ENCODE results near the gene PCDHB5.
"Not testable (repeated sequence)": the region's sequence is repeated elsewhere in the genome, so short reads cannot be mapped to it uniquely, and the experiment has no call there.

PCDHB5 gene

DNA sequence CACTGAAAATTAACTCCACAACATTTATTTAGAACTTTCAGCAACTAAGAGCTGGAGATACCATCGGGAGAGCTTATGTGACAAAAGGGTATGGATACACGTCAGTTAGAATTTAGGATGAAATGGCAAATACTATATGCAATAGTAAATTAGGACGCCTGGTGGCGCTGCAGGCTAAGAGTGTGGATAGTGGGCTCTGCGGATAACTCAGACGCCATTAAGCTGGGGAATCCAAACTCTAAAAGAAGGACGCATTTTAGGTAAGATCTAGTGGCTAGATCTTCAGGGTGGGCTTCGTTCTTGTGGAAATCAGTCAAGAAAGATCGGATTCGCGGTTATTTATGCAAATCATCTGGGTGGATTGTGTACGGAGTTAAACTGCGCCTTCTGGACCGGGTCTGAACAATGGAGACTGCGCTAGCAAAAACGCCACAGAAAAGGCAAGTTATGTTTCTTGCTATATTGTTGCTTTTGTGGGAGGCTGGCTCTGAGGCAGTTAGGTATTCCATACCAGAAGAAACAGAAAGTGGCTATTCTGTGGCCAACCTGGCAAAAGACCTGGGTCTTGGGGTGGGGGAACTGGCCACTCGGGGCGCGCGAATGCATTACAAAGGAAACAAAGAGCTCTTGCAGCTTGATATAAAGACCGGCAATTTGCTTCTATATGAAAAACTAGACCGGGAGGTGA is at the start of gene PCDHB5:
PCDHB5 (plus strand) TSS at position 177 of the 688 bp plus-strand sequence; CDS start at position 406, 229 bp downstream.
- DNase-seq = peak; percentile 35

DNA sequence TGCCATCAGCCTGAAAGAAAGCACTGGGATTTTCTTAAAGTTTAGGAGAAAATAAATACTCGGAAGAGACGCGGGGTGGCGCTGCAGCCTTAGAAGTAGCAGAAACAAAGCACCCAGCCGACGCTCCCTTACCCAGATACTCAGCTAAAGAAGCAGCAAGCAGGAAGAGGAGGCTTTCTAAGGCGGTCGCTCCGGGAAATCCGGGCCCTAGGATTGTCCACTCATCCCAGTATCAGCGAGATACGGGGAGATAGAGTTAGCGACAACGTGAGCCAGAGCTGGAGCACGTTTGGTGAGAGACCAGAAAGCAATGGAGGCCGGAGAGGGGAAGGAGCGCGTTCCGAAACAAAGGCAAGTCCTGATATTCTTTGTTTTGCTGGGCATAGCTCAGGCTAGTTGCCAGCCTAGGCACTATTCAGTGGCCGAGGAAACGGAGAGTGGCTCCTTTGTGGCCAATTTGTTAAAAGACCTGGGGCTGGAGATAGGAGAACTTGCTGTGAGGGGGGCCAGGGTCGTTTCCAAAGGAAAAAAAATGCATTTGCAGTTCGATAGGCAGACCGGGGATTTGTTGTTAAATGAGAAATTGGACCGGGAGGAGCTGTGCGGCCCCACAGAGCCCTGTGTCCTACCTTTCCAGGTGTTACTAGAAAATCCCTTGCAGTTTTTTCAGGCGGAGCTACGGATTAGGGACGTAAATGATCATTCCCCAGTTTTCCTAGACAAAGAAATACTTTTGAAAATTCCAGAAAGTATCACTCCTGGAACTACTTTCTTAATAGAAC is 40.3 kb upstream of the PCDHB5 start, which contains the start of gene PCDHB2:
PCDHB2 (plus strand) TSS at position 135 of the 782 bp plus-strand sequence; CDS start at position 311, 176 bp downstream.
- DNase-seq = peak; percentile 26

DNA sequence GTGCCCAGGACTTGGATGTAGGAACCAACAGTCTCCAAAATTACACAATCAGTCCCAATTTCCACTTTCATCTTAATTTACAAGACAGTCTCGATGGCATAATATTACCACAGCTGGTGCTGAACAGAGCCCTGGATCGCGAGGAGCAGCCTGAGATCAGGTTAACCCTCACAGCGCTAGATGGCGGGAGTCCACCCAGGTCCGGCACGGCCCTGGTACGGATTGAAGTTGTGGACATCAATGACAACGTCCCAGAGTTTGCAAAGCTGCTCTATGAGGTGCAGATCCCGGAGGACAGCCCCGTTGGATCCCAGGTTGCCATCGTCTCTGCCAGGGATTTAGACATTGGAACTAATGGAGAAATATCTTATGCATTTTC is 39.8 kb upstream of the PCDHB5 start:
- DNase-seq = no peak

DNA sequence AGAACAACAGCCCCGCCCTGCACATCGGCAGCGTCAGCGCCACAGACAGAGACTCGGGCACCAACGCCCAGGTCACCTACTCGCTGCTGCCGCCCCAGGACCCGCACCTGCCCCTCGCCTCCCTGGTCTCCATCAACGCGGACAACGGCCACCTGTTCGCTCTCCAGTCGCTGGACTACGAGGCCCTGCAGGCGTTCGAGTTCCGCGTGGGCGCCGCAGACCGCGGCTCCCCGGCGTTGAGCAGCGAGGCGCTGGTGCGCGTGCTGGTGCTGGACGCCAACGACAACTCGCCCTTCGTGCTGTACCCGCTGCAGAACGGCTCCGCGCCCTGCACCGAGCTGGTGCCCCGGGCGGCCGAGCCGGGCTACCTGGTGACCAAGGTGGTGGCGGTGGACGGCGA is 38.8 kb upstream of the PCDHB5 start:
- not testable (repeated sequence) for DNase-seq

DNA sequence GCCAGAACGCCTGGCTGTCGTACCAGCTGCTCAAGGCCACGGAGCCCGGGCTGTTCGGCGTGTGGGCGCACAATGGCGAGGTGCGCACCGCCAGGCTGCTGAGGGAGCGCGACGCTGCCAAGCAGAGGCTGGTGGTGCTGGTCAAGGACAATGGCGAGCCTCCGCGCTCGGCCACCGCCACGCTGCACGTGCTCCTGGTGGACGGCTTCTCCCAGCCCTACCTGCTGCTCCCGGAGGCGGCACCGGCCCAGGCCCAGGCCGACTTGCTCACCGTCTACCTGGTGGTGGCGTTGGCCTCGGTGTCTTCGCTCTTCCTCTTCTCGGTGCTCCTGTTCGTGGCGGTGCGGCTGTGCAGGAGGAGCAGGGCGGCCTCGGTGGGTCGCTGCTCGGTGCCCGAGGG is 38.4 kb upstream of the PCDHB5 start:
- DNase-seq = not testable (repeated sequence)

DNA sequence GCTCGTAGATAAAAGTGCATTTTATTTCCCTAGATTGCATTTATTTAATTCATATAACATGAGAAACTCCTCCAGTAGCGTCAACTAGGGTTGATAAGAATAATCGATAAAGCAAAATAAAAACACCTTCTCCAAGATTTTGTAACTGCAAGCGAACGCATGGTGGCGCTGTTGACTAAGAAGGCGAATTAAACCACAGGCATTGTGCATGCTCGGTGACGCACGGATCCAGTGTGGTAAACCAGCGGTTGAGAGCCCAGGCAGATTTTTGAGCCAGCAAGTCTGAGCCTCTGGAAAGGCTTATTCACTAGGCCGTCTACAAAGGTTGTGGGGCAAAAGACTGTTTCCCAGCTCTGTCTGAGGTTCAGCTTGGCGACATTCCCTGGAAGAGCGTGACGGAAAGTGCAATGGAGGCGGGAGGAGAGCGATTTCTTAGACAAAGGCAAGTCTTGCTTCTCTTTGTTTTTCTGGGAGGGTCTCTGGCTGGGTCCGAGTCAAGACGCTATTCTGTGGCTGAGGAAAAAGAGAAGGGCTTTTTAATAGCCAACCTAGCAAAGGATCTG is 34.7 kb upstream of the PCDHB5 start, which contains the start of gene PCDHB3:
PCDHB3 (plus strand) TSS at position 231 of the 563 bp plus-strand sequence; CDS start at position 408, 177 bp downstream.
- peak; percentile 50 for DNase-seq

DNA sequence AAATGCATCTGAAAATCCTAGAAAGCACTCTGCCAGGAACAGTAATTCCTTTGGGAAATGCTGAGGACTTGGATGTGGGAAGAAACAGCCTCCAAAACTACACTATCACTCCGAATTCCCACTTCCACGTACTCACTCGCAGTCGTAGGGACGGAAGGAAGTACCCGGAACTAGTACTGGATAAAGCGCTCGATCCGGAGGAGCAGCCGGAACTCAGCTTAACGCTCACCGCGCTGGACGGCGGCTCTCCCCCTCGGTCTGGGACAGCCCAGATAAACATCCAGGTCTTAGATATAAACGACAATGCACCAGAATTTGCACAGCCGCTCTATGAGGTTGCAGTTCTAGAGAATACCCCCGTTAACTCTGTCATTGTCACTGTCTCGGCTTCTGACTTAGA is 33.9 kb upstream of the PCDHB5 start:
- DNase-seq = no peak

DNA sequence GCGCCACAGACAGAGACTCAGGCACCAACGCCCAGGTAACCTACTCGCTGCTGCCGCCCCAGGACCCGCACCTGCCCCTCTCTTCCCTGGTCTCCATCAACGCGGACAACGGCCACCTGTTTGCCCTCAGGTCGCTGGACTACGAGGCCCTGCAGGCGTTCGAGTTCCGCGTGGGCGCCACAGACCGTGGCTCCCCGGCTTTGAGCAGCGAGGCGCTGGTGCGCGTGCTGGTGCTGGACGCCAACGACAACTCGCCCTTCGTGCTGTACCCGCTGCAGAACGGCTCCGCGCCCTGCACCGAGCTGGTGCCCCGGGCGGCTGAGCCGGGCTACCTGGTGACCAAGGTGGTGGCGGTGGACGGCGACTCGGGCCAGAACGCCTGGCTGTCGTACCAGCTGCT is 32.9 kb upstream of the PCDHB5 start:
- not testable (repeated sequence) for DNase-seq

DNA sequence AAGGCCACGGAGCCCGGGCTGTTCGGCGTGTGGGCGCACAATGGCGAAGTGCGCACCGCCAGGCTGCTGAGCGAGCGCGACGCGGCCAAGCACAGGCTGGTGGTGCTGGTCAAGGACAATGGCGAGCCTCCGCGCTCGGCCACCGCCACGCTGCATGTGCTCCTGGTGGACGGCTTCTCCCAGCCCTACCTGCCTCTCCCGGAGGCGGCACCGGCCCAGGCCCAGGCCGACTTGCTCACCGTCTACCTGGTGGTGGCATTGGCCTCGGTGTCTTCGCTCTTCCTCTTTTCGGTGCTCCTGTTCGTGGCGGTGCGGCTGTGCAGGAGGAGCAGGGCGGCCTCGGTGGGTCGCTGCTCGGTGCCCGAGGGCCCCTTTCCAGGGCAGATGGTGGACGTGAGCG is 32.5 kb upstream of the PCDHB5 start:
- DNase-seq = not testable (repeated sequence)

DNA sequence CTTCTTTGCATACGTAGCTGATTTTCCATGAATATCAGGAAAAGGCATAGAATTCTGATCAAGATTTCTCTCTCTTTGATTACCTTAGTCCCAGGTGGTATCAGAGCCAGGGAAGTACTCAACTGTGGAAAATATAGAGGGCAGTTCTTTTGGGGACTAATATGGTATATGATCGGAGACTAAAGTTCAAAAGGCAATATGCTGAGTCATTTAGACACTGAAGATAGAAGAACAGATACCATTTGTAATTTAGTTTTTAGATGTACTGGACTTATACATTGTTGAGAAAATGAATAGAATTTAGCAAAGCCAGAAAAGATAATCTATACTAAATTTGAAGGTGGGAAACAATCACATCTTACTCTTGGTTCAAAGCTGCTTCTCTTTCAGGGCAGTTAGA is 29.7 kb upstream of the PCDHB5 start:
- no peak for DNase-seq

DNA sequence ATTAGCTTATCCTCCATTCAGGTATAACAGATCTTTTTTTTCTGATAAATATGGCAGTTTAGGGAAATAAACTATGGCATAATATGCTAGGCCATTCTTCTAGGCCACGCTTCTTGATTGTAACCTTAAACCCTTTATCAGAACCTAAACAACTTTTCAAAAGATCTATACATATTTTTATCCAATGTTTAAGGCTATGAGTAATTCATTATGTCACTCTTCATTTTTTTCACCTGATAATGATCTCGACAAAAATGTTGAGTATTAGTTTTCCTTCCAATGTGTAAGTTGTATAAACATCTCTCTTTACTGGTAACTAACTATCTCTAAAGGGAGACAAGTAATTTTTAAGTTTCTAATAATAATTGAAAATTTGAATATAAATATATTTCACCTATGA is 15.8 kb upstream of the PCDHB5 start:
- no peak for DNase-seq

DNA sequence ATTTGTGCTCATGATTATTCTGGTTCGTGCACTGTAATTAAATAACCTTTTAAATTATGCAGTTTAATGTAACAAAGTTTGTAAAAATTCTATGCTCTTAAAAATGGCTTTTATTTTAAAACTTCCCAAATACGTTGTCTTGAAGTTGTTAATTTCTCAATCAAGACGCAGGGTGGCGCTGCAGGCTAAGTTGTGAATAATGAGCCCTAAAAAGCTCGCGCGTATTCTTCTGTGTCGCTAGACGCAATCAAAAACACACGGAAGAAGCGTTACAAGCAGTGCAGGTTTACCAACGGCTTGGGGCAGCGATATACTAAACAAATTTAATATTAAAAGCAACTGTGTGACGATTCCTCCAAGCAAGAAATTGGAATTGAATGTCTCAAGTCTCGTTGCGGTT is 13.4 kb upstream of the PCDHB5 start, which contains the start of gene PCDHB4:
PCDHB4 (plus strand) TSS at position 256 of the 400 bp plus-strand sequence. CDS start 181 bp downstream, outside the sequence.
- DNase-seq = peak; percentile 34

DNA sequence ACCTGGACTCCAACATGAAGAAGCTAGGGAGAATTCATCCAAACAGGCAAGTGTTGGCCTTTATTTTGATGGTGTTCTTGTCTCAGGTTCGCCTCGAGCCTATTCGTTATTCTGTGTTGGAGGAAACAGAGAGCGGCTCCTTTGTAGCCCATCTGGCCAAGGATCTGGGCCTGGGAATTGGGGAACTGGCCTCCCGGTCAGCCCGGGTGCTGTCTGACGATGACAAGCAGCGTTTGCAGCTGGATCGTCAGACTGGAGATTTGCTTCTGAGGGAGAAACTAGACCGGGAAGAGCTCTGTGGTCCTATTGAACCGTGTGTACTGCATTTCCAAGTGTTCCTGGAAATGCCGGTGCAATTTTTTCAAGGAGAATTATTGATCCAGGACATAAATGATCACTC is 13.0 kb upstream of the PCDHB5 start:
- no peak for DNase-seq

DNA sequence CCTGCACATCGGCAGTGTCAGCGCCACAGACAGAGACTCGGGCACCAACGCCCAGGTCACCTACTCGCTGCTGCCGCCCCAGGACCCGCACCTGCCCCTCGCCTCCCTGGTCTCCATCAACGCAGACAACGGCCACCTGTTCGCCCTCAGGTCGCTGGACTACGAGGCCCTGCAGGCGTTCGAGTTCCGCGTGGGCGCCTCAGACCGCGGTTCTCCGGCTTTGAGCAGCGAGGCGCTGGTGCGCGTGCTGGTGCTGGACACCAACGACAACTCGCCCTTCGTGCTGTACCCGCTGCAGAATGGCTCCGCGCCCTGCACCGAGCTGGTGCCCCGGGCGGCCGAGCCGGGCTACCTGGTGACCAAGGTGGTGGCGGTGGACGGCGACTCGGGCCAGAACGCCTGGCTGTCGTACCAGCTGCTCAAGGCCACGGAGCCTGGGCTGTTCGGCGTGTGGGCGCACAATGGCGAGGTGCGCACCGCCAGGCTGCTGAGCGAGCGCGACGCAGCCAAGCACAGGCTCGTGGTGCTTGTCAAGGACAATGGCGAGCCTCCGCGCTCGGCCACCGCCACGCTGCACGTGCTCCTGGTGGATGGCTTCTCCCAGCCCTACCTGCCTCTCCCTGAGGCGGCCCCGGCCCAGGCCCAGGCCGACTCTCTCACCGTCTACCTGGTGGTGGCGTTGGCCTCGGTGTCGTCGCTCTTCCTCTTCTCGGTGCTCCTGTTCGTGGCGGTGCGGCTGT is 11.4 kb upstream of the PCDHB5 start:
- DNase-seq = not testable (repeated sequence)

DNA sequence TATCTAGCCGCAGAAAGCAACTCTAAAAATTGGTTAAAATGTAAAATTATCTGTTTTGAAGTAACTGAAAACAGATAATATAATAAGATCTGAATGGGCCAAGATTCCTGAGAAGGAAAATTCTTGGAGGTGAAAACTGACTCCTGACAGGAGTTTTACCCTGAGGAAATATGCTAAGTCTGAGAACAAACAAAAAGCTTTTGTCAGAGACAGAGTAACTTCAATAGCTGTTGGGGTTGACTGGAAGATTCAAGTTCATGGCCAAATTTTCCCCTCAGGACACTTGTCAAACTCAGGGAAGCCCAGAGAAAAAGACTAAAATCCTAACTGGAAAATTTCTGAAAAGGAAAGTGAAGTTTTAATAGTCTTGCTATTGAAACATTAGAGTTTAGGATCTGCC is 7.7 kb upstream of the PCDHB5 start:
- DNase-seq = no peak

DNA sequence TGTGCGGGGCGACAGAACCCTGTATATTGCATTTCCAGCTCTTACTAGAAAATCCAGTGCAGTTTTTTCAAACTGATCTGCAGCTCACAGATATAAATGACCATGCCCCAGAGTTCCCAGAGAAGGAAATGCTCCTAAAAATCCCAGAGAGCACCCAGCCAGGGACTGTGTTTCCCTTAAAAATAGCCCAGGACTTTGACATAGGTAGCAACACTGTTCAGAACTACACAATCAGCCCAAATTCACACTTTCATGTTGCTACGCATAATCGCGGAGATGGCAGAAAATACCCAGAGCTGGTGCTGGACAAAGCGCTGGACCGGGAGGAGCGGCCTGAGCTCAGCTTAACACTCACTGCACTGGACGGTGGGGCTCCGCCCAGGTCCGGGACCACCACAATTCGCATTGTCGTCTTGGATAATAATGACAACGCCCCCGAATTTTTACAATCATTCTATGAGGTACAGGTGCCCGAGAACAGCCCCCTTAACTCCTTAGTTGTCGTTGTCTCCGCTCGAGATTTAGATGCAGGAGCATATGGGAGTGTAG is 786 bp downstream of the PCDHB5 start:
- DNase-seq = no peak

DNA sequence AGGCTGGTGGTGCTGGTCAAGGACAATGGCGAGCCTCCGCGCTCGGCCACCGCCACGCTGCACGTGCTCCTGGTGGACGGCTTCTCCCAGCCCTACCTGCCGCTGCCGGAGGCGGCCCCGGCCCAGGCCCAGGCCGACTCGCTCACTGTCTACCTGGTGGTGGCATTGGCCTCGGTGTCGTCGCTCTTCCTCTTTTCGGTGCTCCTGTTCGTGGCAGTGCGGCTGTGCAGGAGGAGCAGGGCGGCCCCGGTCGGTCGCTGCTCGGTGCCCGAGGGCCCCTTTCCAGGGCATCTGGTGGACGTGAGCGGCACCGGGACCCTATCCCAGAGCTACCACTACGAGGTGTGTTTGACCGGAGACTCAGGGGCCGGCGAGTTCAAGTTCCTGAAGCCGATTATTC is 2.3 kb downstream of the PCDHB5 start:
- DNase-seq = not testable (repeated sequence)

DNA sequence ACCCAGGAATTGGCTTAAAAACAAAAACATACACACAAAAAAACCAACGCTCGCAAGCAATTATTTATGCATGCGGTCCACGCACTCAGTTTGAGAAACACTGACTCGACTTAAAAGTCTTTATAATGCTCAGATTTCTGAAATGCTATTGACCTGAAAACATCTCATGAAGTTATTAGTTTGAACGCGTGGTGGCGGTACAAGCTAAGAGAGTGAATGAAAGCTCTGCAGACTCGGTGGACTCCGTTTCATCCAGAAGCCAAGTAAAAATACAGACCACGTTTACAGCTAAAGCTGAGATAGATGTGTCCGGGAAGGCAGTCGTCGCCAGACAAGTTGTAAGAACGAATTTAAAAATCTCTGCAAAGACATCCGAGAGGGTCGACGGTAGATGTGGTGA is 14.8 kb downstream of the PCDHB5 start, which contains the start of gene PCDHB6:
PCDHB6 (plus strand) TSS at position 246 of the 400 bp plus-strand sequence. CDS start 201 bp downstream, outside the sequence.
- peak; percentile 23 for DNase-seq

DNA sequence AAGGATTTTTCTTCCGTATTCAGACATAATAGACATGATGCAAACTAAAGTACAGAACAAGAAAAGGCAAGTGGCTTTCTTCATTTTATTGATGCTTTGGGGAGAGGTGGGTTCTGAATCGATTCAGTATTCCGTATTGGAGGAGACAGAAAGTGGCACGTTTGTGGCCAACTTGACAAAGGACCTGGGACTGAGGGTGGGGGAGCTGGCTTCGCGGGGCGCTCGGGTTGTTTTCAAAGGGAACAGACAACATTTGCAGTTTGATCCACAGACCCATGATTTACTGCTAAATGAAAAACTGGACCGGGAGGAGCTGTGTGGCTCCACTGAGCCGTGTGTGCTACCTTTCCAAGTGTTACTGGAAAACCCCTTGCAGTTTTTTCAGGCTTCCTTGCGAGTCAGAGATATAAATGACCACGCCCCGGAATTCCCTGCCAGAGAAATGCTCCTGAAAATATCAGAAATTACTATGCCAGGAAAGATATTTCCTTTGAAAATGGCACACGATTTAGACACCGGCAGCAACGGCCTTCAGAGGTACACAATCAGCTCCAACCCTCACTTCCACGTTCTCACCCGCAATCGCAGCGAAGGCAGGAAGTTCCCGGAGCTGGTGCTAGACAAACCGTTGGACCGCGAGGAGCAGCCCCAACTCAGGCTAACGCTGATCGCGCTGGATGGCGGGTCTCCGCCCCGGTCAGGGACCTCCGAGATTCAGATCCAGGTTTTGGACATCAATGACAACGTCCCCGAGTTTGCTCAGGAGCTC is 15.4 kb downstream of the PCDHB5 start:
- DNase-seq = no peak

DNA sequence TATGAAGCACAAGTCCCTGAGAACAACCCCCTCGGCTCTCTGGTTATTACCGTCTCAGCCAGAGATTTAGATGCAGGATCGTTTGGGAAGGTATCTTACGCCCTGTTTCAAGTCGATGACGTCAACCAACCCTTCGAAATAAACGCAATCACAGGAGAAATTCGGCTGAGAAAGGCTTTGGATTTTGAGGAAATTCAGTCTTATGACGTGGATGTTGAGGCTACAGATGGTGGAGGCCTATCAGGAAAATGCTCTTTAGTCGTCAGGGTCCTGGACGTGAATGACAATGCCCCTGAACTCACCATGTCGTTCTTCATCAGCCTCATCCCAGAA is 16.0 kb downstream of the PCDHB5 start:
- no peak for DNase-seq

DNA sequence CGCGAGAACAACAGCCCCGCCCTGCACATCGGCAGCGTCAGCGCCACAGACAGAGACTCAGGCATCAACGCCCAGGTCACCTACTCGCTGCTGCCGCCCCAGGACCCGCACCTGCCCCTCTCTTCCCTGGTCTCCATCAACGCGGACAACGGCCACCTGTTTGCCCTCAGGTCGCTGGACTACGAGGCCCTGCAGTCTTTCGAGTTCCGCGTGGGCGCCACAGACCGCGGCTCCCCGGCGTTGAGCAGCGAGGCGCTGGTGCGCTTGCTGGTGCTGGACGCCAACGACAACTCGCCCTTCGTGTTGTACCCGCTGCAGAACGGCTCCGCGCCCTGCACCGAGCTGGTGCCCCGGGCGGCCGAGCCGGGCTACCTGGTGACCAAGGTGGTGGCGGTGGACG is 16.6 kb downstream of the PCDHB5 start:
- DNase-seq = not testable (repeated sequence)

DNA sequence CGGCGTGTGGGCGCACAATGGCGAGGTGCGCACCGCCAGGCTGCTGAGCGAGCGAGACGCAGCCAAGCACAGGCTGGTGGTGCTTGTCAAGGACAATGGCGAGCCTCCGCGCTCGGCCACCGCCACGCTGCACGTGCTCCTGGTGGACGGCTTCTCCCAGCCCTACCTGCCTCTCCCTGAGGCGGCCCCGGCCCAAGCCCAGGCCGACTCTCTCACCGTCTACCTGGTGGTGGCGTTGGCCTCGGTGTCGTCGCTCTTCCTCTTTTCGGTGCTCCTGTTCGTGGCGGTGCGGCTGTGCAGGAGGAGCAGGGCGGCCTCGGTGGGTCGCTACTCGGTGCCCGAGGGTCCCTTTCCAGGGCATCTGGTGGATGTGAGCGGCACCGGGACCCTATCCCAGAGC is 17.1 kb downstream of the PCDHB5 start:
- DNase-seq = not testable (repeated sequence)

Data from hematopoietic multipotent progenitor cell treated with erythropoietin and hydrocortisone succinate and interleukin-3 and kit ligand, for 4 days (in vitro differentiated cells).